Endothelial cell of umbilical vein (primary cell): Measurements from ENCODE around the gene RINT1. TPM values are rescaled to one million over a fixed set of nuclear protein-coding genes. Genes with fewer than 3 reads are reported as not detected.

Experiments used
- BruUV-seq: library from RNA; stranded (reverse); fragments of 400-500 nt; replicated peaks from 2 replicates; lab custom pipeline; 2021; lab: Mats Ljungman, UMichigan
- CTCF ChIA-PET: fragments of 300-600, 350-600 bp; sonication (Branson Sonifier 250); formaldehyde crosslinking; loops from one replicate; lab custom pipeline; 2021; ENCODE audit warnings: antibody characterized with exemption, inconsistent platforms; lab: Charles Lee
- POLR2A ChIA-PET: fragments of 300-600, 350-600 bp; sonication (Branson Sonifier 250); formaldehyde crosslinking; loops from one replicate; lab custom pipeline; 2021; ENCODE audit warnings: antibody characterized with exemption, inconsistent platforms; lab: Charles Lee
- DNase-seq: peaks from one replicate; pipeline ENCODE4 v3.0.0-alpha.2; 2011; ENCODE audit warnings: low read depth, low spot score
- FAIRE-seq: peaks from 2 replicates; lab custom pipeline; 2011; peaks lifted over from hg19 to GRCh38; lab: Jason Lieb, UNC
- H2AFZ ChIP-seq: 2 replicates; pipeline ENCODE4 v1.6.0; 2012; ENCODE audit warnings: low read depth, low read length, control low read depth, inconsistent platforms
- H3K27ac ChIP-seq: 2 replicates; pipeline ENCODE4 v1.5.1; 2011; ENCODE audit warnings: low read depth, mild to moderate bottlenecking, control low read depth, low read length, moderate library complexity; ENCODE audit not compliant: insufficient read depth
- H3K27me3 ChIP-seq, 2 experiments: 2 replicates each; pipeline versions ENCODE4 v1.6.0 to v1.6.1; 2011; ENCODE audit warnings: low read length in 2 of 2, mixed read lengths in 1 of 2; ENCODE audit not compliant: control insufficient read depth in 2 of 2, insufficient read depth in 2 of 2
- H3K36me3 ChIP-seq, 2 experiments: 2 replicates in 1 of 2; 3 replicates in 1 of 2; pipeline ENCODE4 v1.5.1; 2011; ENCODE audit warnings: low read length in 2 of 2, mild to moderate bottlenecking in 1 of 2, moderate library complexity in 1 of 2; ENCODE audit not compliant: control insufficient read depth in 2 of 2, insufficient read depth in 2 of 2; ENCODE audit errors: extremely low read depth in 1 of 2
- H3K4me1 ChIP-seq: 3 replicates; pipeline ENCODE4 v1.5.1; 2011; ENCODE audit warnings: mild to moderate bottlenecking, low read length; ENCODE audit not compliant: control insufficient read depth, insufficient read depth; ENCODE audit errors: extremely low read depth
- H3K4me2 ChIP-seq: 2 replicates; pipeline ENCODE4 v1.6.1; 2011; ENCODE audit warnings: low read length, control low read depth, mixed read lengths; ENCODE audit not compliant: insufficient read depth
- H3K4me3 ChIP-seq, 3 experiments: fragments of 200-600 bp in 1 of 3; sonication (generic), shearing (Covaris generic) in 1 of 3; replicated peaks in 1 of 3; 2 replicates each; pipeline ENCODE4 v1.5.1; 2011 to 2016; ENCODE audit warnings: control low read depth in 3 of 3, low read length in 3 of 3, mild to moderate bottlenecking in 2 of 3, inconsistent platforms in 1 of 3, low read depth in 1 of 3, moderate library complexity in 1 of 3; ENCODE audit not compliant: insufficient read depth in 1 of 3
- H3K79me2 ChIP-seq: 2 replicates; pipeline ENCODE4 v1.6.0; 2012; ENCODE audit warnings: low read length, inconsistent platforms; ENCODE audit not compliant: control insufficient read depth, insufficient read depth
- H3K9ac ChIP-seq: replicated peaks from 2 replicates; pipeline ENCODE3; 2011; ENCODE audit warnings: low read length, control low read depth; ENCODE audit not compliant: insufficient read depth; ENCODE audit errors: extremely low read depth
- H3K9me1 ChIP-seq: replicated peaks from 3 replicates; pipeline ENCODE4 v1.6.0; 2011; ENCODE audit warnings: mild to moderate bottlenecking, low read length; ENCODE audit not compliant: control insufficient read depth, insufficient read depth; ENCODE audit errors: extremely low read depth
- H3K9me3 ChIP-seq: replicated peaks from 2 replicates; pipeline ENCODE4 v1.5.1; 2012; ENCODE audit warnings: low read length, inconsistent platforms; ENCODE audit not compliant: control insufficient read depth, insufficient read depth
- H4K20me1 ChIP-seq: replicated peaks from 2 replicates; pipeline ENCODE3; 2011; ENCODE audit warnings: mild to moderate bottlenecking, low read length; ENCODE audit not compliant: control insufficient read depth, insufficient read depth; ENCODE audit errors: extremely low read depth
- EZH2 ChIP-seq: IDR thresholded peaks from 2 replicates; pipeline ENCODE4 v1.6.1; 2012; ENCODE audit warnings: borderline replicate concordance, low read depth, mild to moderate bottlenecking, moderate library complexity, low read length, inconsistent platforms; ENCODE audit not compliant: severe bottlenecking
- FOS ChIP-seq: IDR thresholded peaks from 2 replicates; pipeline ENCODE4 v1.6.1; 2011; ENCODE audit warnings: mild to moderate bottlenecking, low read length, moderate library complexity, borderline replicate concordance; ENCODE audit not compliant: insufficient read depth
- GATA2 ChIP-seq: IDR thresholded peaks from 2 replicates; pipeline ENCODE4 v1.7.0; 2011; ENCODE audit warnings: low read depth, mild to moderate bottlenecking, moderate library complexity, mixed read lengths, low read length; ENCODE audit not compliant: insufficient read length, insufficient read depth
- JUN ChIP-seq: IDR thresholded peaks from 2 replicates; pipeline ENCODE4 v1.6.1; 2011; ENCODE audit warnings: borderline replicate concordance, low read depth; ENCODE audit not compliant: insufficient read length, insufficient read depth
- MAX ChIP-seq: IDR thresholded peaks from 2 replicates; pipeline ENCODE4 v1.6.1; 2011; ENCODE audit not compliant: insufficient read depth, insufficient read length
- MYC ChIP-seq: IDR thresholded peaks from one replicate; pipeline ENCODE4 v1.6.1; 2011; ENCODE audit warnings: mild to moderate bottlenecking, low read depth, low read length
- POLR2A ChIP-seq: IDR thresholded peaks from 2 replicates; pipeline ENCODE4 v1.6.1; 2012; ENCODE audit warnings: low read depth, mild to moderate bottlenecking, control low read depth, low read length
- POLR2AphosphoS5 ChIP-seq: IDR thresholded peaks from 2 replicates; pipeline ENCODE4 v1.6.1; 2012; ENCODE audit warnings: low read depth, mild to moderate bottlenecking, control low read depth, low read length, moderate library complexity; ENCODE audit not compliant: insufficient read depth
- dilution Hi-C: fragments of 300-500 bp; cut with MboI; formaldehyde crosslinking; loops from one replicate; pipeline ENCODE4 v1.15.0; 2019; ENCODE audit warnings: low sequenced_read_pairs; ENCODE audit not compliant: extremely low pct_ligation_motif_present
- intact Hi-C: fragments of 100-400 bp; cut with micrococcal nuclease; formaldehyde crosslinking; loops from one replicate; pipeline ENCODE4 v1.10.0; 2022
- polyA plus RNA-seq, 4 experiments: library from polyadenylated mRNA; depleted of rRNA in 3 of 4; stranded (reverse) in 3 of 4; unstranded in 1 of 4; fragments of >200 nt; gene quantifications; 2 replicates each; pipeline versions ENCODE4 v1.2.1 to v1.2.3, GENCODE V29; 2011 to 2012; ENCODE audit warnings: missing spikeins in 1 of 4
- total RNA-seq: library from RNA; stranded (reverse); gene quantifications from 2 replicates; pipeline ENCODE4 v1.2.3, GENCODE V29; 2021
- TF ChIP-seq, protein P1 (sequence below), 2 donors: IDR thresholded peaks; 1 replicate in 1 of 2; 2 replicates in 1 of 2; pipeline ENCODE4 v1.5.1; 2011; ENCODE audit warnings: low read length in 2 of 2, mild to moderate bottlenecking in 2 of 2, moderate library complexity in 2 of 2, control low read depth in 1 of 2, inconsistent platforms in 1 of 2, low read depth in 1 of 2; ENCODE audit not compliant: insufficient read depth in 1 of 2; ENCODE audit errors: extremely low read depth in 1 of 2

The RINT1 gene
- total and polyA plus RNA-seq, 2 donors (not counting 3 experiments of a cell fraction or from before 2014, with no cell fraction given), result 10.8 to 23.4 TPM

DNA sequence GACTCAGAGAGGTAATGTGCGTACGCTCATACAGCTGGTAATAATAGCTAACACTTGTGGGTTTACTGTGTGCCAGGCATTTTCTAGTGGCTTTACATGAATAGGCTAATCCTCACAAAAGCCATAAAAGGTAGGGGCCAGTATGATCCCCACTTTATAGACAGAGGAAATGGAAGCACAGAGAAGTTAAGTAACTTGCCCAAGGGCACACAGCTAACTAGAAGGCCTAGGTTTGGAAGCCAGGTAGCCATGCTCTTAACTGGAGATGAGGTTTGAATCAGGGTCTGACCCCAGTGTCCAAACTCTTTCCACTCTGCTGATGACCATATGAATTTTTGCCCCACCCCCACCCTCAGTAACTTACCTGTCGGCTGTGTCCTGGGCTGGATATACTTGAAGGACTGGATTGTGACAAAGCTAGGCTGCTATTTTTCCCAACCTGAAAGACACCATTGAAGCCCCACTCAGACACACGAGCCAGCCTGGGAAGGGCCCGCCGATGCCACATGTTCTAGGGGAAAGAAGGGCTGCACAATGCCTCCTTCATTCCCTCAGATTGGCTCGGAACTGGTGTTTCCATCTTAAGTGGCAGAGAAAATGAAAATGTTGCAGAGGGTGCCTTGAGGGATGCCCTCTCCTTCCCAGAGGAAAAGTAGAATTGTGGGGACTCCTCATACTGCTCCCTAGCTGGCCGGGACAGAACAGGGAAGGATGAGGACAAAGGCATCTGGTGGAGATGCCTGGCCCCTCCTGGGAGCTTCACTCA, 78.3 kb downstream of the RINT1 start:
- dilution Hi-C loops (no loop called here), intact Hi-C loops (no loop called here)
- DNase-seq (no peak), FAIRE-seq (no peak)
- H3K36me3 ChIP-seq, result peaks cover 0 to 5% of the 10 kb centered on the region in 2 experiments
- no peak overlapping the region for H3K9ac ChIP-seq
- no peaks in the 10 kb centered on the region for H3K4me1 ChIP-seq
- H3K4me3 ChIP-seq, result no peak overlapping the region
- H3K9me1 ChIP-seq, result no peaks in the 10 kb centered on the region
- no peak overlapping the region for H3K4me2 ChIP-seq
- no peak overlapping the region for H3K27ac ChIP-seq
- CTCF ChIA-PET, result interaction anchor here (0.6 kb wide), 1 partner anchor 112 kb away, joined by 3 read pairs; no protein-coding TSS in a partner anchor
- POLR2A ChIA-PET, result no interaction called here
- H3K9me3 ChIP-seq, result no peaks in the 10 kb centered on the region
- H4K20me1 ChIP-seq, result no peaks in the 10 kb centered on the region
- BruUV-seq, result no TSS peak
- TF ChIP-seq JUN, result no peak
- TF ChIP-seq POLR2A, result no peak
- no peak for TF ChIP-seq GATA2
- TF ChIP-seq, protein P1, sequence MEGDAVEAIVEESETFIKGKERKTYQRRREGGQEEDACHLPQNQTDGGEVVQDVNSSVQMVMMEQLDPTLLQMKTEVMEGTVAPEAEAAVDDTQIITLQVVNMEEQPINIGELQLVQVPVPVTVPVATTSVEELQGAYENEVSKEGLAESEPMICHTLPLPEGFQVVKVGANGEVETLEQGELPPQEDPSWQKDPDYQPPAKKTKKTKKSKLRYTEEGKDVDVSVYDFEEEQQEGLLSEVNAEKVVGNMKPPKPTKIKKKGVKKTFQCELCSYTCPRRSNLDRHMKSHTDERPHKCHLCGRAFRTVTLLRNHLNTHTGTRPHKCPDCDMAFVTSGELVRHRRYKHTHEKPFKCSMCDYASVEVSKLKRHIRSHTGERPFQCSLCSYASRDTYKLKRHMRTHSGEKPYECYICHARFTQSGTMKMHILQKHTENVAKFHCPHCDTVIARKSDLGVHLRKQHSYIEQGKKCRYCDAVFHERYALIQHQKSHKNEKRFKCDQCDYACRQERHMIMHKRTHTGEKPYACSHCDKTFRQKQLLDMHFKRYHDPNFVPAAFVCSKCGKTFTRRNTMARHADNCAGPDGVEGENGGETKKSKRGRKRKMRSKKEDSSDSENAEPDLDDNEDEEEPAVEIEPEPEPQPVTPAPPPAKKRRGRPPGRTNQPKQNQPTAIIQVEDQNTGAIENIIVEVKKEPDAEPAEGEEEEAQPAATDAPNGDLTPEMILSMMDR (IDR thresholded peaks at IDR 0.05; ENCODE audit: extremely low read depth in 1 of 2, insufficient read depth in 1 of 2, low read depth in 1 of 2, low read length in 2 of 2), result no peak
- no peak for TF ChIP-seq MYC
- TF ChIP-seq POLR2AphosphoS5, result no peak
- TF ChIP-seq EZH2, result no peak
- TF ChIP-seq FOS, result no peak
- no peak for TF ChIP-seq MAX
- no peaks in the 10 kb centered on the region for H3K79me2 ChIP-seq
- no peaks in the 10 kb centered on the region for H3K27me3 ChIP-seq
- H2AFZ ChIP-seq, result no peak overlapping the region
